GM13976 (cell line): ENCODE data around the gene PRKAG2.
A peak's percentile ranks its signal among the peaks of the same experiment; 100 is the strongest.

Experiments
- DNase-seq: peaks from one replicate; pipeline ENCODE4 v3.0.0; 2012; ENCODE audit warnings: low spot score
- CTCF ChIP-seq: IDR thresholded peaks from 2 replicates; pipeline ENCODE4 v1.5.1; 2012; ENCODE audit warnings: borderline replicate concordance, mild to moderate bottlenecking; ENCODE audit not compliant: insufficient read depth; ENCODE audit errors: extremely low read depth, missing control alignments, control extremely low read depth
- in situ Hi-C: fragments of 300-500 bp; cut with MboI; formaldehyde crosslinking; loops from one replicate; pipeline ENCODE4 v1.12.0; 2022; ENCODE audit warnings: low sequenced_read_pairs, mixed read lengths, inconsistent platforms; ENCODE audit not compliant: unreplicated experiment

Gene PRKAG2

GRCh38 chr7:151706277-151707104 is 170.4 kb downstream of the PRKAG2 start:
- no peak for DNase-seq
- in situ Hi-C loops: no loop called here
- no peak for TF ChIP-seq CTCF

- DNase-seq: peak; percentile 56
- TF ChIP-seq CTCF: peak; percentile 4
- in situ Hi-C loops: no loop called here
Measured at GRCh38 chr7:151705636-151706276, 171.2 kb downstream of the PRKAG2 start.

- in situ Hi-C loops: no loop called here
- DNase-seq: no peak
- no peak for TF ChIP-seq CTCF
Measured at GRCh38 chr7:151704960-151705635, 171.8 kb downstream of the PRKAG2 start.

- in situ Hi-C loops: no loop called here
- TF ChIP-seq CTCF: no peak
- no peak for DNase-seq
Measured at GRCh38 chr7:151704299-151704959, 172.5 kb downstream of the PRKAG2 start.

- in situ Hi-C loops: no loop called here
- DNase-seq: no peak
- no peak for TF ChIP-seq CTCF
Measured at GRCh38 chr7:151702961-151703360, 174.0 kb downstream of the PRKAG2 start.

GRCh38 chr7:151700586-151701165 is 176.2 kb downstream of the PRKAG2 start:
- in situ Hi-C loops: no loop called here
- no peak for TF ChIP-seq CTCF
- DNase-seq: no peak
